HG02798 (cell line): ENCODE measurements around the gene PDGFC.

Experiments used
- ATAC-seq: cut with Tn5 transposase; IDR thresholded peaks from one replicate; pipeline ENCODE4 v1.9.1; 2021; ENCODE audit warnings: mild to moderate bottlenecking; ENCODE audit not compliant: unreplicated experiment, poor library complexity

PDGFC gene

DNA sequence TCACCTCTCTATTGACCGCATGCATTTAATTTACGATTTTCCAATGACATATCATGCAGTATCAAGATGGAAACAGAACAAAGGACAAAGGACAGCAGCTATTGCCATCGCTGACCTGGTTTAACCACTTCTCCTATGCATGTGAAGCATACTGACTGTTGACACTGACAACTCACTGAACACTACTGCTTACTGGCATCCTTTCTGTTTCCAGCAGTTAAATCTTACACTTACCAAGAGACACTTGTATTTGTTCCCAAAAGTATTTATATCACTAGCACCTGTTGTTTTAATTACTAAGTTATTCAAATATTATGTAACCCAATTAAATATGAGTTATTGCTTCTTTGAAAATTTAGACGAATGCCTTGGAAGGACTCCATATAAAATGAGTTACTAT, 176.7 kb downstream of the PDGFC start:
- ATAC-seq, result no peak

DNA sequence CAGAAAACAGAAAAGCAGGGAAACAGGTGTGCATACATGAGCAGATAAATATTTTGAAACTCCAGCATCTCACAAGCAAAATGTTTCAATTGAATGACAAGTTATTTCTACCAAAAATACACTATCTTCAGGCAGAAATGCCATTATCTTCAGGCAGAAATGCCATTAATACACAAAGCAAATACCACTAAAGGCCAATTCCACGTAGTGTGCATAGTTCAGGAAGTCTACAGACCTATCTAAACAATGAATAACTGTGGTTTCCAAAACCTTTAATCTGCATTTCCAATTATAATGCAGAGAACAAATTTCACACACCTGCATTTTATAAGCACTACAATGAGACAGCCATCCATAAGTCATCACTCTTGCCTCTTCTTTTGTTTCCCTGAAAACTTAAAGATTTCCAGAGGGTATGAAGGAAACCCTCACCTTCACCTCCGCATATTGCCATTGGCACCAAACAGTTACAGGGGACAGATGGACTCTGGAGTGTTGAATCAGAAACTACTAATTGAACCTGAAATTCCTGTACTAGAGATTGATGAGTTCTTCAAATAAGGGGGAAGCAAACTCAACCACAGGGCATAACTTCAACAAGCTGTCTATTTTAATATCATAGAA, 179.0 kb downstream of the PDGFC start:
- no peak for ATAC-seq

- no peak for ATAC-seq
Measured at GRCh38 chr4:156790866-156791265, 180.7 kb downstream of the PDGFC start.

- ATAC-seq, result no peak
Measured at GRCh38 chr4:156788782-156789181, 182.8 kb downstream of the PDGFC start.

- no peak for ATAC-seq
Measured at GRCh38 chr4:156786713-156787112, 184.9 kb downstream of the PDGFC start.

DNA sequence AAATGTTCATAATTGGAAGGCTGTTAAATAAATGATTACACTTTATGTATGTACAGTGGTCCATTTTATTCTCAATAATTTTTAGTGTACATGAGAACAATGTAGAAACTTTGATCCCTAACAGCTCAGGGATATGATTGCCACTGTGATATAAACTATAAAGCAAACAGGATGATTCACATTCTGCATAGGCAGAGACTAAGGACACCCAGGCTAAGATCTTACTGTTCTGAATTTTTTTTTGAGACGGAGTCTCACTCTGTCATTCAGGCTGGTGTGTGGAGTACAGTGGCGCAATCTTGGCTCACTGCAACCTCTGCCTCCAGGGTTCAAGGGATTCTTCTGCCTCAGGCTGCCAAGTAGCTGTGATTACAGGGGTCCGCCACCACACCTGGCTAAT, 186.6 kb downstream of the PDGFC start:
- ATAC-seq, result no peak

DNA sequence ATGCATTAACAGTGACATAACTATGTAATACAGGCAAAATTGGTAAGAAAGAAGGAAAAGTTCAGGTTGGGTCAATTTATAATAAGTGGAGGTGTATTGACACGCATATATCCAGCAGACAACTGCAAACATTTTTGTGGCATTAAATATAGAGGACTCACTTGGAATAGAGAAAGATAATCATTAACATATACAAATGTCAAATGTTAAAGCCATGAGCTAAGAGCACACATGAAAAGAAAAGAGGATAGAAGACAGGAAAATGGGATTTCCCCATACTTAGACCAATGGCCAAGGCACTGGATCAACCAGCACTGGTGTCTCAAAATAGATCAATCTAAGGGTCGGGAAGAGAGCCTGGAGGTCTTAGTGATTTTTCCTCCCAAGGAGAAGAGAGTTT, 187.6 kb downstream of the PDGFC start:
- ATAC-seq, result no peak

DNA sequence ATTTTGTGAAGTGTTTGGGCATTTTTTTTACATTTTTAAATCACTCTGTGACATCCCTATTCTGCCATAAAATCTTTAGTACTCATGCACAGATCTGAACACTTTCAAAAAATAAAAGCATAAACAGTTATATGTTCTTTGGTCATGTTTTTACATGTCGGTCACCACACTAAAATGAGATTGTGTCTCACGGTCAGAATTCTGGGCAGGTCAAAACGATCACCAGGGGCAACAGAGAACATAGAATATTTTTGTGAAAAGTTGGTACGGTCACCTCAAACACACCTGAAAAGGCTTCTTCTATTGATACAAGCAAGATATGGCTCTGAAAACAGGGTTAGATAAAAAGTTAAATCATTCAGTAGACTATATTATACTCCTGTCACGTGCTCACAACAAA, 189.1 kb downstream of the PDGFC start:
- no peak for ATAC-seq

- no peak for ATAC-seq
Measured at GRCh38 chr4:156781852-156782251, 189.7 kb downstream of the PDGFC start.

GRCh38 chr4:156779774-156780173, 191.8 kb downstream of the PDGFC start:
- ATAC-seq, result no peak

- no peak for ATAC-seq
Measured at GRCh38 chr4:156779042-156779441, 192.6 kb downstream of the PDGFC start.

GRCh38 chr4:156778606-156779005, 193.0 kb downstream of the PDGFC start:
- ATAC-seq, result no peak

DNA sequence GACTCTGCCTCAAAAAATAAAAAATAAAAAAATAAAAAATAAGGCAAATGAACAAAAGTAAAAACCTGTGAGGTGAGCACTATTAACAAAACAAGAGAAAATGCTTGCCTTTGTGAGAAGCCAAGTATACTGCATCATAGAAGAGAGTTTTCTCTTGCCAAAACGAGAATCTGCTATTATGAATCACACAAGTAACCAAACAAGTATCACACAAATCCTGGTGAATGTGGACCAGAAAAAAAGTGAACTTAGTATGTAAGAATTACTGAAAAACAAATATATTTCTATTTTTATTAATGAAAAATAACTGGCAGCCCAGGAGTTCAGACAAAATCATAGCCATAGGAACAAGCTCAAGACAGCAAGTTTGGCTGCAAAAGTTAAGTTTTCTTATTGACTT, 193.5 kb downstream of the PDGFC start:
- no peak for ATAC-seq

DNA sequence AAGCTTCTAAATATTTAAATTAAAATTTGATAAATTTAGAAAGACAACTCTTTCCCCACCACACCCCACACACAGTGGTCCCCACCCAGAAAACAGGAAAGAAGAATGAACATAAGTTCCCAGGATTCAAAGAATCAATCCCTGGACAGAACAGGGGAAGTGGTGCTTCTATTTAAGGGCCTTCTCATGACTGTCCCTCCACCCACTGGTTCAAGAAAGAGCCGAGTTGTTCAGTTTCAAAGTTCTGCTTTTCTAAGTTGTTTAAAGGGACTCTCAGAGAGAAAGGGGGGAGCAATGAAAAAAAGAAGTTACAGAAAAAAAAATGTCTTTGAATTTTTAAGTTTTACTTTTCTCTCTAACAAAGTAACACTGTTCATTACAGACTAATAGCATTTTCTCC, 195.8 kb downstream of the PDGFC start:
- no peak for ATAC-seq

GRCh38 chr4:156774422-156774821, 197.2 kb downstream of the PDGFC start:
- ATAC-seq, result no peak

DNA sequence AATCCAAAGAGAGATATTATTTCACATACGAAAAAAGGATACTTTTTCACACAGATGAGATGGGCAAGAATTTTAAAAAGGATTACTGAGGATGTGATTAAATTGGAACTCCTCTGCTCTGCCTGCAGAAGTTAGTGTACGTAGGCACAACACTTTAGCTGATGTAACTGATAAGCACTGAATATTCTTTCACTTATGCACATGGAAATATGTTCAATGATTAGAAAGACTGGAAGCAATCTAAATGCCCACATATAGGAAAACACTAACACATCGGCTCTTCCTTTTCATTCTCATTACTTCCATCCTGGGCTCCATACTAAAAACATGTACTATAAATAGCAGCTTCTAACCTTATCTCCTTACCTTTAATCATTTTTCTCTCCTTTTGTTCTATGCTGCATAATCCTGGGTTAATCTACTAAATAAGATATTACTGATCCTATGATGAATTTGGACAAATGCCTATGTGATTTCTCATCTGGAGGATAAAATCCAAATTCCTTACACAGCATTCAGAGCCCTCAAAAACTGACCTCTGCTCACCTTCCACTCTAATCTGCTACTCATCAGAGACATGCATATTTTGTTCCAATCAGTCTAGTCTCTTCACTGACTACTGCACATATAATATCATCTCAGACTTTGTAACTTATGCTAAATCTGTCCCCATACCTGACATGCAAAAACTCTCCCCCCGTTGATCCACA, 197.8 kb downstream of the PDGFC start:
- no peak for ATAC-seq

DNA sequence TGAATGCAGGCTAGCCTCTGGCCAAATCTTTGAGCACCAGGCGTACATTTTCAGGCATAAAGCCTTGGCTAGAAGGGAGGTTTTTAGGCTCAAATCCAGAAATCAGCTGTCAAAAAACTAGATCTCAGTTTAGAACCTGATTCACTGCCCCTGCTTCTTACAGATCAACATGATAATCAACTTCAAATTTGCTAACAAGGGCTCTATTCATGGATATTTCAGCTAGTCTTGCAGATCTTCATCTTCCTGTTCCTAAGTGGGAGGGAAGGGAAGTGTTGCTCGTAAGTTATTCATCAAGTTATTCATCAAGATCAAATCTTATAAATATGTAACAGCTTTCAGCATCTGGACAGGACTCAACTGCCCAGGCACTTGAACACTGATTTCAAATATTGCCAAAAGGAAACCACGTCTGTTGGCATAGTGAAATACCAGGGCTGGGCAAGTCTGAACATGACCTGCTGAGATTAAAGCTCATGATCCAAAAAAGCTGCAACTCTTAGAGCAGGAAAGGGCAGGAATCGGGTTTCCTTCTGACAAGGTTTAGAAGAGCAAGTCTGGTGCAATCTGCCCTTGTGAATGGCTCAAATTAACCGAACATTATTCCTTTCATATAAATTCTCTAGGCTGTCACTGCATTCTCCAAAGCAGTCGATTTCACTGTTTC, 200.3 kb downstream of the PDGFC start:
- ATAC-seq, result no peak

GRCh38 chr4:156770140-156770539, 201.5 kb downstream of the PDGFC start:
- no peak for ATAC-seq

DNA sequence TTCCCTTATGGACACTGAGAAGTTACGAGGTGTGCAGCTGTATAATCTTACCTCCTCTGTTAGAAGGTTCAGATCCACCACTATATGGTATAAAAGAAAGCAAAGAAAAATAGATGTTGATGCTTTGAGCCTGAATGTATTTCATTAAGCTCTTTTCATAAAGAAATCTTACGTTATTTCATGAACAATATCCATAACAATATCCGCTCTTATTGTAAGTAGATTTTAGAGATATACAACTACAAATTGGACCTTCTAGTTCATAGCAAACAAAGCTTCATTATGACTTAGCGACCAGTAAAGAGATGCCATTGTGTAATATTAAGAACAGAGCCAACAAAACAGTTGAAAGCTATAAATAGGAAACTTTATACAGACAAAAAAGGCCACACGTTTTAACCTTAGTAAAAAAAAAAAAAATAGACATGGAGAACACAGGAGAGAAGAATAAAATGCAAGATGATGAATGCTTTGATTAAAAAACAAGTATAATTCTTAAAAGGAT, 203.6 kb downstream of the PDGFC start:
- no peak for ATAC-seq

DNA sequence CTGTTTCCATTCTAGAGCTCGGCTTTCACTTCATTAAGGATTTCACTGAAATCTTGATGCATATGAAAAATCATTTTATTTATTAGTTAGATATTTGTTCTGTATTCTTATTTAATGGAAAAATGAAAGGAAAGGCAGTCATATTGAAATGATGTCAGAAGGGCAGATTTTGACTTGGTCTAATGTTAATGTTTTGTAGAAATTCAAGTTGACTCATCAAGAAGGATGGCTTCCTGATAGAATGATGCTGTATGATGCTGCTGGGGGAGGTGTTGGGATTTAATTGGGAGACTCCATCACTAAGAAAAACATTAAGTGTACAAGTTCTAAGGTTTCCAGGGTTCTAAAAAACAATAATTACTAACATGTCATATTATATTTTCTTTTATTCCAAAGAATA, 204.8 kb downstream of the PDGFC start:
- no peak for ATAC-seq

GRCh38 chr4:156765277-156765676, 206.3 kb downstream of the PDGFC start:
- no peak for ATAC-seq

DNA sequence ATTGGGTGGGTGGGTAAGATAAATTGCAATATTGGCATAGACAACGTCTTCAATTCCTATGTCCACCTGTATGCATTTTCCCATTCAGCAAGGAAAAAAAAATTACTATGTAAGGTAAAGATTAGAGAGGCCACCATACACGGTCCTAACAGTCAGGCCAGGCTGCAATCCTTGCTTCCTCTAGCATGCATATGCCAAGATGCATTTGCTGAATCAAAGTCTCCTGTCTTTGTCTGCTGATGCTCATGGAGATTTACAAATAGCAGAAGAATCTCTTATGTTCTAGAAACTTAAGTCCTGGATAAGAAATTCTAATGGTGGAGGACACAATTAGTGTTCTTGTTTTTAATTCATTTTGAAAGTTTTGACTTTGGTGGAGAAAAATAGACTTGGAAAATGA, 206.8 kb downstream of the PDGFC start:
- ATAC-seq, result no peak
